ENCODE results near the gene CDHR4.
"Not testable (repeated sequence)": the region's sequence is repeated elsewhere in the genome, so short reads cannot be mapped to it uniquely, and the experiment has no call there.

GRCh38 chr3:49782277-49782676 lies 17.4 kb downstream of the CDHR4 start:
- not testable (repeated sequence) for TF ChIP-seq POLR2A (IDR thresholded peaks at IDR 0.05; ENCODE audit: low read length); GATA1 (IDR thresholded peaks at IDR 0.05; ENCODE audit: low read depth, low read length)

Measured in erythroblast (primary cell).